Measurements from ENCODE around the gene C1orf50.
A peak's percentile ranks its signal among the peaks of the same experiment; 100 is the strongest.

Gene C1orf50

DNA sequence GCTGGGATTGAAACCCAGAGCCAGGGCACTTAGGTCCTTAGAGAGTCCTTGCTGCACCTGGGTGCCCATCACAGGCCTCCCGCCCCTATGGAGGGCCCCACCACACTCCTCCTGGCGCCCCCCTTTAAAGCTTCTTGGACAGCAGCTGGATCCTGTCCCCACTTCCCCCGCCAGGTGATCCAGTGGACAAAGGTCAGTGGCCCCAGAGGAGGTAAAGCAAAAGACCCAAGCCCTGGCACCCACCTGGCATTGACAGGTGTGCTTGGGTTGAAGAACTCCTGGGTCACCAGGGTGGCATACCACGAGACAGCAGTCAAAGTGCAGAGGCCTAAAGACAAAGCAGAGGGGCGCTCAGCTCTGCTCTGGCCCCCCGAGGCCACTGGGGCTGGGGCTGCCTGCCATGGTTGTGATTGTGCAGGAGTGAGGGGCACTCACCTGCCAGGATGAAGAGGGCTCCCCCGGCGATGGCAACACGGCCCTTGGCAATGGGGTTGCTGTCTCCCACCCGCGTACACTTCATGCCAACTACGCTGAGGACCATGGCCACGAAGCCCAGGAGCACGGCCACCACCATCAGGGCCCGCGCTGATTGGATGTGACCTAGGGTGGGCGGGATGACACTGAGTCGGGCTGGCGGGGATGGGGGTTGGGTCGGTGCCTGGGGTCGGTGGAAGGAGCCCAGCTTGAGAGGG lies 28.9 kb upstream of the C1orf50 start:
- H3K9me3 ChIP-seq (replicated peaks in 1 of 11) = no peaks in the 10 kb centered on the region
- peak overlapping the region; percentile 74 to 92 (median 79) for H3K4me2 ChIP-seq
- H3K27ac ChIP-seq = peak overlapping the region in 8 of 11 experiments; percentile 45 to 75 (median 64); a peak in 16 of 22 replicates
- TF ChIP-seq Cebpa-rat (IDR thresholded peaks at IDR 0.05) = no peak
- peaks cover 0 to 6% (median 0%) of the 10 kb centered on the region in 11 experiments; a peak in 1 of 22 replicates for H4K20me1 ChIP-seq
- no peaks in the 10 kb centered on the region for H3K36me3 ChIP-seq
- H3K9ac ChIP-seq = peak overlapping the region in 10 of 11 experiments; percentile 25 to 56 (median 43); a peak in 12 of 22 replicates
- peaks cover 31 to 50% (median 41%) of the 10 kb centered on the region in 10 experiments for H3K4me1 ChIP-seq
- H3K4me3 ChIP-seq = no peak overlapping the region
- H3K27me3 ChIP-seq = no peaks in the 10 kb centered on the region

DNA sequence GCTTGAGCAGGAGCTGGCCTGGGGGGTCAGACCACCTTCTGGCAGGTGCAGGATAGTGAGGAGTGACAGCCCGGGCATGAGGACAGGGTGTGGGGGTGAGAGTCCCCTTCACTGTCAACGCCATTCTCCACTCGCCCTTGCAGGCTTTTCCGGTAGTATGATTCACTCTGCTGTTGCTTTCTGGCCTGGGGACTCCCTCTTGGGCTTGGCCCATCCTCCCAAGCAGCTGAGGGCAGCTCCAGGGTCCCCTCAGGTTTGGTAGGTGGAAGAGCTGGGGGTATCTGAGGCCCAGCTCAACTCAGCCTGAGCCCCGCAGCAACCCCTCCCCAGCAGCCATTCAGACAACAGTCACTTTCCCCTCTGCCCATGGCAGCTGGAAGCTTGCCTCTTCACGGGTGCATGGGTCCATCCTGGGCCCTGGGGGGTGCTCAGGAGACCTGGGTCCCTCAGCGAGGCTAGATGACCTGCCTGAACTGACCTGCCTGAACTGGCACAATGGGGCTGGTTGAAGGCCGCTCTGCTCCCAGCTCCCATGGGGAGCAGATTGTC lies 28.3 kb upstream of the C1orf50 start:
- H3K9me3 ChIP-seq (replicated peaks in 1 of 11) = no peaks in the 10 kb centered on the region
- no peak overlapping the region for H3K4me3 ChIP-seq
- H3K4me1 ChIP-seq = peaks cover 31 to 50% (median 41%) of the 10 kb centered on the region in 10 experiments
- no peaks in the 10 kb centered on the region for H3K27me3 ChIP-seq
- H3K9ac ChIP-seq = 0 out of 22 replicates have a peak overlapping the region, but pooled peaks of 1 of the 11 experiments have one; percentile 26
- peak overlapping the region in 3 of 11 experiments; percentile 17 to 75 (median 73); a peak in 4 of 22 replicates for H3K27ac ChIP-seq
- H3K4me2 ChIP-seq = peak overlapping the region in 8 of 11 experiments; percentile 18 to 82 (median 76); a peak in 13 of 22 replicates
- TF ChIP-seq Cebpa-rat (IDR thresholded peaks at IDR 0.05) = no peak
- H4K20me1 ChIP-seq = peaks cover 0 to 6% (median 0%) of the 10 kb centered on the region in 11 experiments; a peak in 1 of 22 replicates
- H3K36me3 ChIP-seq = no peaks in the 10 kb centered on the region

DNA sequence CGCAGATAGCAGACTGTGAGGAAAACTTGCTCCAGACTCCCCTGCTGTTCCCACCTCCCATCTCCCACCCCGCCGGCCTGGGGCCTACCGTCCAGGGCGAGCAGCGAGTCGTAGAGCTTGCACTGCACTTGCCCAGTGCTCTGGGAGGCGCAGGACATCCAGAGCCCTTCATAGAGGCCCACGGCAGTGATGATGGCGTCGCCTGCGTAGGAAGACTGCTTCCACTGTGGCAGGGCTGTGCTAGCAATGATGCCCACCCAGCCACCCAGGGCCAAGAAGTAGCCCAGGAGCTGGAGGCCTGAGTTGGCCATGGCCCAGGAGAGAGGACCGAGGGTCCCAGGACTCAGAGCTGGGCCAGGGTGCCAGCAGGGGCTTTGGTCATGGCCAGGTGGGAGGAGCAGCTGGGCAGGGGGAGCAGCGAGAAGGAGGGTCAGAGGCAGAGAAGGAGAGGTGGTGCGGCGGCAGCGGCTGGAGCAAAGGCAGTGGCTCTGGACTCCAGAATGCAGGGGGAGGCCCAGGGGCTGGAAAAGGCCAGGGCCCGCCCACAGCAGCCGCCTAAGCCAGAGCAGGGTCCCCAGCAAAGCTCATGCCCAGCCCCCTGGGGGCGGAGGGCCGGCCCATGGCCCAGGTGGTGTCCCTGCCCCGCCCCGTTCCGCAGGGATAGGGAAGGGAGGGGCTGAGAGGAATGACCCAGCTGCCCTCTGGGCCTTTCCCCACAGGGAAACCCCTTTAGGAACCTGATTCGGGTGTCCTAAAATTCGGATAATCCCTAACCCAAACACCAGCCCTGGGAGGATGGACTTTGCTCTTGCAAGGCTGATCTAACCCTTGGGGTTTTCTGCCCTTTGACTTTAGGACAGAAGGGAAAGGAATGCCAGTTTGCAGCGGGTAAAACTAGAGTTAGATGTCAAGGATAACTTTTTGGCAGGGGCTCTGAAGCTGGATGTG lies 27.0 kb upstream of the C1orf50 start, which contains the start of gene CLDN19:
TSS of gene CLDN19 (minus strand) at position 484 of the 948 bp plus-strand sequence. CDS start at position 311, 173 bp downstream.
- peaks cover 0 to 6% (median 0%) of the 10 kb centered on the region in 11 experiments; a peak in 1 of 22 replicates for H4K20me1 ChIP-seq
- no peaks in the 10 kb centered on the region for H3K9me3 ChIP-seq (replicated peaks in 1 of 11)
- no peak within 1 kb of the TSS for H3K4me3 ChIP-seq
- TF ChIP-seq Cebpa-rat (IDR thresholded peaks at IDR 0.05) = no peak
- no peaks in the 10 kb centered on the region for H3K27me3 ChIP-seq
- H3K27ac ChIP-seq = no peak within 1 kb of the TSS
- peaks cover 0 to 3% (median 0%) of the 10 kb centered on the region in 11 experiments; a peak in 2 of 22 replicates for H3K36me3 ChIP-seq
- 0 out of 22 replicates have a peak within 1 kb of the TSS, but pooled peaks of 1 of the 11 experiments have one; percentile 26 for H3K9ac ChIP-seq
- H3K4me2 ChIP-seq = peak within 1 kb of the TSS in 7 of 11 experiments; percentile 18 to 82 (median 76); a peak in 12 of 22 replicates
- H3K4me1 ChIP-seq = peaks cover 31 to 46% (median 41%) of the 10 kb centered on the region in 10 experiments

DNA sequence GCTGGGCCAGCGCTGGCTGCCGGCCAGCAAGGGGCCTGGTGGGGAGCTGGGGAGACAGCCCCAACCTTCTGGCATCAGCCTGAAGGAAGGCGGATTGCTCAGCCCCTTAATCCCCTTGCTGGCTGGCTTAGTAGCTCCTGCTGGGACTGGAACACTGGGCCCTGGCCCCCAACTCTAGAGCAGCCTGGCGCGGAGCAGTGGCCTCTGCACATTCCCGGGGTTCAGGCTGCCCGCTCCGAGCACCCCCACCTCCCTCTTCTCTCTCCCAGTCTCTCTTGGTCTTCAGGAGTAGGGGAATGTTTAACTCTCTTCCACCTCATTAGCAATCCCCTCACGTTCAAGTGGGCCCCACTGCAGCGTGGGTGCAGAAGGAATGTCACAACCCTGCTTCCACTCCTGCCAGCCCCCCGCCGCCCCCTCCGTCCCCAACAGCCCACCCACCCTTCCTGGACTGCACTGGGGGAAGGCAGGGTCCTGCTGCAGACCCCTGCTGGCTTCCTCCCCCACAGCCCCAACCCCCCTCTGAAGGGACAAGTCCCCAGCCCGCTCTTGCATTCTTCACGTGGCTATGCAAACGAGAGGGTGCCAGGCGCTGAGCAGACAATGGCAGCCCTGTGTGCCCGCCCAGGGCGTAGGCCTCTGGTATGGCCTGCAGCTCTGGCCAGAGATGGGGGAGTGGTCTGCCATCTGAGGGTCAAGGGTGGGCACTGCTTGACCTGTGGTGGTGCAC lies 26.0 kb upstream of the C1orf50 start:
- Histone ChIP-seq H3K27me3 (no peaks in the 10 kb centered on the region), H3K36me3 (peaks cover 5 to 13% (median 9%) of the 10 kb centered on the region in 11 experiments), H3K9ac (no peak overlapping the region), H4K20me1 (peaks cover 0 to 8% (median 0%) of the 10 kb centered on the region in 11 experiments; a peak in 1 of 22 replicates), H3K27ac (no peak overlapping the region), H3K9me3 (replicated peaks in 1 of 11) (no peaks in the 10 kb centered on the region), H3K4me1 (peaks cover 26 to 36% (median 33%) of the 10 kb centered on the region in 10 experiments), H3K4me2 (no peak overlapping the region), H3K4me3 (no peak overlapping the region)
- no peak for TF ChIP-seq Cebpa-rat (IDR thresholded peaks at IDR 0.05)

DNA sequence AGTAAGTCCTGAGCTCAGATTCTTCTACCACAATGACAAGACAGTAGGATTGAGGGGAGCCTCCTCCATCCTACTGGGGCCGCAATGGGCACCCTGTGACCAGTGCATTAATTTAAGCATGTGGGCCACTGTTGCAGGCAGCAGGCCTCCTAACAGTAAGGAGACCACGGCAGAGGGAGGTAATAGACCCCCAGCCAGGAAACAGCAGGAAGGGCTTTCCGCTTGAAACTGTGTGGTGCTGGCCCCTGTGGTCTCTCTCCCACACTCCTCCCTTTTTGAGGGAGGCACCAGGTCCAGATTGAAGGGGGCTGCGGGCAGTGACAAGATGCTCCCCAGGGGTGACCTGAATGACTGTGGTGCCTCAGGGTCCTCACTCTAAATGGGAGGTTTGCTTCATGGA lies 25.3 kb upstream of the C1orf50 start:
- peaks cover 19 to 30% (median 26%) of the 10 kb centered on the region in 10 experiments for H3K4me1 ChIP-seq
- TF ChIP-seq Cebpa-rat (IDR thresholded peaks at IDR 0.05) = no peak
- no peak overlapping the region for H3K4me2 ChIP-seq
- H3K36me3 ChIP-seq = peaks cover 12 to 20% (median 16%) of the 10 kb centered on the region in 11 experiments
- H4K20me1 ChIP-seq = peaks cover 0 to 15% (median 0%) of the 10 kb centered on the region in 11 experiments; a peak in 3 of 22 replicates
- no peaks in the 10 kb centered on the region for H3K27me3 ChIP-seq
- H3K9me3 ChIP-seq (replicated peaks in 1 of 11) = no peaks in the 10 kb centered on the region
- no peak overlapping the region for H3K4me3 ChIP-seq
- H3K9ac ChIP-seq = no peak overlapping the region
- H3K27ac ChIP-seq = no peak overlapping the region

DNA sequence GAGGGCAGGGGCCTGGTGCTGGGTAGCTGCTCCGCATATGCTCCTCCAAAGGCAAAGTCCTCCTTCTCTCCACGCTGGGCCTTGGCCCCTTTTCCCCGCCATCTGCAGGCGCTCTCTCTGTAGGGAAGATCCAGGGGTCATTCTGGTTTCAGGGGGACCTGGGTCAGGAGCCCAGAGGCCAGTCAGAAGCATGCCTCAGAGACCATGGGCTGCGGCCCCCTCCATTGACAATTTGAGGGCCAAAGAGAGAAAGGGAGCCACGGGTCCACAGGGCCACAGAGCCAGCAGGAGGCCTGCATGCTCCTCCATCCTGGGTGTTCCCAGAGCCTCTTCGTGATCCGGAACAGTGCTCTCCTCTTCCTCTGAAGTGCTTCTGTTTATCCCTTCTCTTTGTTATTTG lies 24.9 kb upstream of the C1orf50 start:
- Histone ChIP-seq H4K20me1 (peaks cover 0 to 20% (median 0%) of the 10 kb centered on the region in 11 experiments; a peak in 4 of 22 replicates), H3K4me1 (peaks cover 15 to 25% (median 22%) of the 10 kb centered on the region in 10 experiments), H3K27ac (no peak overlapping the region), H3K4me3 (no peak overlapping the region), H3K27me3 (no peaks in the 10 kb centered on the region), H3K9me3 (replicated peaks in 1 of 11) (no peaks in the 10 kb centered on the region), H3K4me2 (no peak overlapping the region), H3K36me3 (peaks cover 17 to 24% (median 20%) of the 10 kb centered on the region in 11 experiments), H3K9ac (no peak overlapping the region)
- no peak for TF ChIP-seq Cebpa-rat (IDR thresholded peaks at IDR 0.05)

DNA sequence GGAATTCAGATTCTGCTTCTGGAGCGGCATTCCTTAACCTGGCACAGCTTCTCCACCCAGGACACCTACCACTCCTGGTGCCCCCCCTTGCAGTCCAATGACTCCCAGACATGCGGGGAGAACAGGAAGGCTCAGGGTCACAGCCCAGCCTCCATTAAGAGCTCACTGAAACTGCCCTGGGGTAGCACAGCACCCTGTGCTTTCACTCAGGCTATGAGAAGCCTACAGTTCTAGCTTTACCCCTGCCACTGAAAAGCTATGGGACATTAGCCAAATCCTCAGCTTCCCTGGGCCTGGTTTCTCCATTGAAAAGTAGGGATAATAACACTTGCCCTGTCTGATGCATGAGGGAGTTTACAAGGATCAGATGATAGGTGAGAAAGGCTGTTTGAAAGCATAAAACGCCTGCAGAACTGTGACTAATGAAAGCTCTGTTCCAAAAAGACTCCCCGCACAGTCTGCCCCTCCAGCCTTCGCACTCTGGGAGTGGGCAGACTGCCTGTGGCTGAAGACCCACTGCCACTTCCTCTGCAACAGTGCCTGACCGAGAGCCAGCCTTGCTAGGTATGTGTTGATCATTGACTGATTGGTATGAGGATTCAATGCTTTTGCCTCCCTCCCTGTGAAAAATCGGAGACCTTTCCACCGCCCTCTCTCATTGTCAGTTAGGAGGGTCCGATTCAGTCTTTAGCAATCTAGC lies 24.3 kb upstream of the C1orf50 start:
- no peak overlapping the region for H3K27ac ChIP-seq
- no peak overlapping the region for H3K4me2 ChIP-seq
- H3K36me3 ChIP-seq = peaks cover 23 to 30% (median 26%) of the 10 kb centered on the region in 11 experiments
- peaks cover 8 to 19% (median 15%) of the 10 kb centered on the region in 10 experiments for H3K4me1 ChIP-seq
- no peaks in the 10 kb centered on the region for H3K9me3 ChIP-seq (replicated peaks in 1 of 11)
- H4K20me1 ChIP-seq = peaks cover 0 to 26% (median 0%) of the 10 kb centered on the region in 11 experiments; a peak in 4 of 22 replicates
- no peaks in the 10 kb centered on the region for H3K27me3 ChIP-seq
- TF ChIP-seq Cebpa-rat (IDR thresholded peaks at IDR 0.05) = no peak
- H3K4me3 ChIP-seq = no peak overlapping the region
- no peak overlapping the region for H3K9ac ChIP-seq
